ENCODE results near the gene ZFP36L2.

DNA sequence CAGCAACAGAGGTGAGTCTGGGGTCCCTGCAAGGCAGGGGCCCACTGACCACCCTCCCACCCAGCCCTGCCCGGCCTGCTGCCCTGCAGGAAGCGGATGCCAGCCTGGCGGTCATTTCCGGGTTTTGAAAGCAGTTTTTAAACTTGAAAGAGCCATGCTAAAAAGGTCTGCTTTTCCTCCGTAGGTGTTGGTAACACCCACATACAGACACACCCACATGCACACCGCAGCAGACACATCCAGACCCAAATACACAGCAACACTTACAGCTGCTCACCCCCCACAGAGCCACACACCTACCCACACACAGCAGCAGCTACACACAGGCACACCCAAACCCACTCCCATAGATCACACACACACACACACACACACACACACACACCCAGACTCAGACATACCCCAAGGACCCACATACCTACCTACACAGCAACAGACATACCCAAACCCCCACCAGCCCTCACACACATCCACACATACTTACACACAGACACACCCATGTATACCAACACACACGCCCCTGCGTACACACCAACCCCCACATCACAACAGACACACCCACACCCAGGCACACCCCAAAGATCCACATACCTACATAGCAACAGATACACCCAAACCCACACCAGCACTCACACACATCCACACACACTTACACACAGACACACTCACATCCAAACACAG is 7.6 kb downstream of the ZFP36L2 start:
- TF ChIP-seq CTCF (IDR thresholded peaks at IDR 0.05; ENCODE audit: low read depth, low read length), result no peak
- no peak for TF ChIP-seq EZH2phosphoT487 (IDR thresholded peaks at IDR 0.05; ENCODE audit: low read depth)

Data from OCI-LY3 (cell line).